NCI-H146 (cell line): Measurements from ENCODE around the gene TENM4.

Experiments
- DNase-seq: peaks from one replicate; lab custom pipeline; 2025; lab: John Stamatoyannopoulos, UW

Gene TENM4

DNA sequence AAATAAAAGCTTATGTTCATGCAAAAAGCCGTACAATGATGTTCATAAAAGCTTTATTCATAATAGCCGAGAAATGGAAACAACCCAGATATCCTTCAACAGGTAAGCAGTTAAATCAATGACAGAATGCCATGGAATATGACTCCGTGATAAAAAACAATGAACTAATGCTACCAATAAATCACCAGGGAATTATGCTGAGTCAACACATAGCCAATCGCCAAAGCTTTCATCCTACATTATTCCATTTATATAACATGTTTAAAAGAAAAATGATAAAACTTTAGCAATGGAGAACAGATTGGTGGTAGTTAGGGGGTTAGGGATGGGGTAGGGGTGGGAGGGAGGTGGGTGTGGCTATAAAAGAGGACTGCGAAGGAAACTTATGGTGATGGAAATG is 356.4 kb downstream of the TENM4 start:
- DNase-seq, result no peak

DNA sequence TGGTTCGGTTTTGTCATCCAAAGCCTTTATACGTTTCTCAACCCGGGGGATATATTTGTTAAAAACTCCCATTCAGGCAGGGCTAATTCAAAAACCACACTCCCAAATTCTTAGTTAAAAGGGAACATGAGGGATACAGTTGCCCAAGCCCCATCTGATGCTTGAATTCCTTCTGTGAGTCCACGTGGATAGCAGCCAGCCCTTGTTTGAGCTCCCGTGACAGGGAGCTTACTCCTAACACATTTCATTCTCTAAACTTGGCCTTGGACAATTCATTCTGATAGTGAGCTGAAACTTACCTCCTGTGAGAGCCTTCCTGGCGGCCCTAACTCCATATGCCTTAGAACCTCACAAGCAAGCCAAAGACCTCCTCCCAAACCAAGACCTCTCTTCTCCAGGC is 357.5 kb downstream of the TENM4 start:
- no peak for DNase-seq

DNA sequence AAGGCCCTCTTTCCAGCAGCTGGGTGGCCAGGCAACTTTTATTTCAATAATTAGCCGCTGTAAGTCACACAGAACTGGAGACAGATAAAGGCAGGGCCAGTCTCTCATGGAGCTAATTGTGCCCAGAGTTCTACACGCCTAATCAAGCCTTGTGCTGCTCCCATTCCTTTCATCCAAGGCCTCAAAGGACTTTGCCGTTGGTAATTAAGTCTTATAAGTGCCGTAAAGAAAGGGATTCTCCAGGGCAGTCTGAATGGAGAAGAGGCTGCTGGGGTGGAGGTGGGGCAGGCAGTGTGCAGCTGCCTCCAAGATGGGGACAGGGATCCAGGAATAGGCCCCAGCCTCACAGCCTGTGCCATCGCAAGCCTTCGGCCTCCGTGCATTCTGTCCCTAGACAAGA is 357.9 kb downstream of the TENM4 start:
- DNase-seq, result no peak

DNA sequence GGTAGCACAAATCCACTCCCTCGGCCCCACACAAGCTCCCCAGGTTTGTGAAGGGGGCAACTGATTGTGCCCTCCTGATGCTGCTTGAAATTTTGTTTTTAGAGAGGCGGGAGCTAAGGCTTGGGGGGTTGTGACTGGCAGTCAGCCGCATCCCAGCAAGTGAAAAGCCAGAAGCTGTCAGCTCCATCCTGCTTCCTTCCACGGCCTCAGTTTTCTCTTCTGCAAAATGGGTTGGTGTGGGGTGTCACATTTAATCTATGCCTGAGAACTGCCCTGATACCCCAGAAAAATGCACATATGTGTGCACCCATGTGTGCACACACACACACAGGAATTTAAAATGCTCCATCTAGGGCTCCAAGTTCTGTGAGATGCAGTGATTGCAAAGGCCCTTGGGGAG is 358.6 kb downstream of the TENM4 start:
- no peak for DNase-seq

DNA sequence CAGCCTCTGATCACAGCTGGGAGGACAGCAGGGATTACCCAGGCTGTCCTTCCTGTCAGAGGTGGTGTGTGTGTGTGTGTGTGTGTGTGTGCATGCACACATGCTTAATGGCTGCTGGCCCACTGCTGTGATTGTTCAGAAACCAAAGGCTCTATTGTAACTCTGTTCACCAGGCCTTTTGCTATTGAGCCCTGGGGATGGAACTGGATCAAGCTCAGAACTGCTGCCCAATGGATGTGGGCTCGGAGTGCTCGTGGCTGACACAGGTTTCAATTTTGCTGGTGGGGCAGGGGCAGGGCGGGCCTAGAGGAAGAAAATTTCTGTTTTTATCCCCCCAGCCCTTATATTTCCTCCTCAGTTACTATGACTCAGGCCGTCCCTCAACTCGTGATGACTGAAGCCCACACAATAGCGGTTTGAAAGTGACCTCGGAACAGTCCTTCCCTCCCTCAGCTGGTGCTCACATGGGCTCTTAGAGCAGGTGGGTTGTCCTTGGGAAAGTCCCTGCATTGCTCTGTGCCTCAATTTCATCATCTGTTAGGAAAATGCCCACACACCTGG is 359.3 kb downstream of the TENM4 start:
- peak; percentile 24 for DNase-seq

DNA sequence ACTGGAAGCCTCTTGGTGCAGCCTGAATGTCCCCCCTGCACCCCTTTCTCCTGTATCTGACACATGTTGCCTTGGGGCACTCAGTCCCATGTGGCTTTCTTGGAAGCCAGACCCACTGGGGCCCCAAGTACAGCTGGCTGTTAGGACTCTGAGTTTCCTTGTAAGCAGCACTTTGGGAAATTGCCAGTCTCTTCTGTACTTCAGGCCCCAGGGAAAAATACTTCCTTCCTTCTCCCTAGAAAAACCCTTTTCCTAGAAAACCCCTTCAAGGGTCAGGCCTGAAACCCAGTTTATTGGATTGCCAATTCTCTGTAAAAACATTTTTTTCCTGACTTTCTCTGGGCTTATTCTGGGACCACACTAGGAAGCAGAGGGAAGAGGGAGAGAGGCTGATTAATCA is 360.3 kb downstream of the TENM4 start:
- no peak for DNase-seq

DNA sequence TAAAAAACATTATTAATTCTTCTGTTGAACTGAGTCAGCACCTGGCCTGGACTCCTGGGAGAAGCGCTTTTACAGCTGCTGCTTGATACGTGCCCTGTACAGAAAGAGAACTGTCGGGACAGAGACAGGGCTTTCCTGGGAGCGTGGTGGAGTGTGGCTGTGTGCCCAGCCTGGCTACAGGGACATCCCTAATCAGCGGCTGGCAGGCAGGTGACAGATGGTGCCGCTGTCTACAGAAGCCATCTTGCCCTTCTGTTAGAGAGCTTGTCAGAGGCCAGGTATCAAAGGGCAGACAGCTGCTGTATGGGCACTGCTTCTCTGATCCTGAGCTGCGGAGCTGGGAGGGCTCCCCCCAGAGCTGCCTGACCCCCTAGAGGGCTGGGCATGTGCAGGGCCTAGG is 361.8 kb downstream of the TENM4 start:
- peak; percentile 45 for DNase-seq

DNA sequence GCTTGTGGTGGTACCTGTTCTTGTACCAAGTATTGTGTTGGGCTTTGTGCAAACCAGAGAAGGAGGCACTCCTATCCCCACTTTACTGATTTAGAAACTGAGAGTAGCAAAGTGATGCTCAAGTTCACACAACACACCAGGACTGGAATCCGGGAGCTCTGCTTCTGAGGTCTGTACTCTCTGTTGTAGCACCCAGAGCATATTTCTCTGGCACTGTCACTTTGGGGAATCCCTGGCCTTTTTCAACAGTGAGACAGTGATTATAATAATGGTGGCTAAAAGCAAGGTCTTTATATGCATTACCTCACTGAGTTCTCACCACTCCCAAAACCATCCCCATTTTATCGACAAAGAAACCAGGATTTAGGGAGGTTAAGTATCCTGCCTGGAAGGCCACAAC is 362.4 kb downstream of the TENM4 start:
- no peak for DNase-seq

DNA sequence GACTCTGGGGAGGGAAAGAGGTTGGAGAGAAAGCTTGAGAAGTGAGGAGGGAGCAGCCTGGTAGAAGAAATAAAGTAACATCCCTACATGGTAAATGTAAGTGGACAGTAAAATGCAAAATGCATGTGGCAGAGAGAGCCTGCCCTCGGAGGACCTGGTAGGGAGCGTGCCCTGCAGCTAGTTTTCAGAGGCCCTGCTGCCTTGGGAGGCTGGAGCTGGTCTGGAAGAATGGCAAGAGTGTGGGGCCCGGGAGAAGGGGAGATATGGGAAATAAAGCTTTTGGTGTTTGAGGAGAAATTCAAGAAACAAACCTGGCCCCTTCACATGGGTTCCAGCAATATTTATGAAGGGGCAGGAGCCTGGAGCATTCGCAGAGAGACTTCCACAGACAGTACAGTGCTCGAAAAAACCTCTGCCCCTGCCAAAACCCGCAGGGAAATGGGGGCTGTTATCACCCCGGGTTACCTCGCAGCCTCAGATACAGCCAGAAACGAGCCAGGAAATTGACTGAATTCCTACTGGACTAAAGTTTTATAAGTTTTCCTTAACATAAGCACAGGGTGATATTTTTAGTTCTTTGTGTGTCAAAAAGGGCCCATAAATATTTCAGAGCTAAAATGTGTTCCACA is 363.0 kb downstream of the TENM4 start:
- DNase-seq, result no peak

DNA sequence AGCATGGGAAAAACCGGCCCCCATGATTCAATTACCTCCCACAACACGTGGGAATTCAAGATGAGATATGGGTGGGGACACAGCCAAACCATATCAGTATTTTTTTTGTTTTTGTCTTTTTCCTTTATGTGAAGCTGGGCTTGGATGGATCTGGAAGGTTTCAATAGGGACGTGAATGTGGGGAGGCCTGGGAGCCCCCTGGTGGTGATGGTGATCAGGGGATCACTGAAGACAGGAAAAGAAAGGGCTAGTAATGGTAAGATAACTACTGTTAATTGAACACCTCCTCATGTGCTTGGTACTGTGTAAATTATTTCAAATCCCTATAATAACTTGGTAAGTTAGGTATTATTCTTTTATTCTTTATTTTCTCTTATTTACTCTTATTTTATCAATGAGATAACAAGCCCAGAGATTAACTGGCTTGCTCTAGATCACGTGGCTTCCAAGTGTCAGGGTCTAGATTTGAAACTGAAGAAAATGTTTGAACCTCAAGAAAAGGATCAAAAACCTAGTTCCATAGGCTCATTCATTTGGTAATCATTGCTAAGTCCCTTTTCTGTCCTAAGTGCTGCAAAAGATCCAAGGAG is 364.2 kb downstream of the TENM4 start:
- peak; percentile 33 for DNase-seq

DNA sequence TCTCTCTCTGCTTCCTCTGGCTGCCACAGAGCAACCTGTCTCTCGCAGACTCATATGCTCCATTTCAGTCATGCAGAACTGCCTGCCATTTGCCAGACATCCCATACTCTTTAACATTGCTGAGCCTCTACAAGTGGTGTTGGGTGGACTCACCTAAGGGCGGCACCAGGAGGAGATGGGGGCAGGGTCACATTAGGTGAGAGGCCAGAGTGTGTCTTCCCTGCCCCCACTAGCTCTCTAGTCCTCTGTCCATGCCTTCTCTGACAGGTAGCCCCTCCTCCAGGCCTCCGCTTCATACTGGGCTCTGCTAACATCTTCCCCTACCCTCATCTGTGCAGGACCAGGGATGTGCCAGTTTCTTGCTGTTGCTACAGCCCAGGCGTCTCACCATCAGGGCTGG is 366.3 kb downstream of the TENM4 start:
- no peak for DNase-seq

DNA sequence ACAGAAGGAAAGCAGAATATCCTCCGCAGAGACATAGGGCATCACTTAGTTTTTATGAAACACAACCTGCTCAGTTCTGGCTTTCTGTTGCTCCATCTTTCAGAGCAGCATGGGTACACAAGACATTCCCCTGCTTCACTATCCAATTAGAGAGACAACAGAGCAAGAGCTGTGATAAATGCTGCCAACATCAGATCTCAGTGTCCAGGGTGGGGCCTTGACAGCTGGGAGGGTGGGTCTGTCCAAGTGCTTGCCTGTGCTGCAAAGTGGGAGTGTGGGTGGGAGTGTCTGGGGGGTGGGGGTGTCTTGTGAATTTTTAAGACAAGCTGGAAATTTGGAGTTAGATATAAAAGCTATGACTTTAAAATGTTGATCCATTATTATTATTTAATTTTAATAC is 369.6 kb downstream of the TENM4 start:
- DNase-seq, result no peak

DNA sequence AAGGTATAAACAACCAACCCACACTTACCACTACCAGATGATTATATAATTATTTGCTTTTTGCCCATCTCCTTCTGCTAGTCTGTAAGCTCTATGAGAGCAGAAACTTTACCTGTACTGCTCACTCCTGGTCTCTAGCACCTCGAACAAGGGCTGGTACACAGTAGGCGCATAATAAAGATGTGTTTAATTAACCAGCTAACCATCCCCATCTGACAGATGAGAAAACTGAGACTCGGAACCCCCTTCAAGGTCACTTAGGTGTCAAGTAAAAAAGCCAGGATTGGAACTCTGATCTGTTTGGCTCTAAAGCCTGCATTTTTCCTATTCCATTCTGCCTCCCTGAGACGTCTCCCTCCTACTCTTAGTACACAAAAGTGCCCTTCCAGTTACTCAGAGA is 370.3 kb downstream of the TENM4 start:
- DNase-seq, result no peak

DNA sequence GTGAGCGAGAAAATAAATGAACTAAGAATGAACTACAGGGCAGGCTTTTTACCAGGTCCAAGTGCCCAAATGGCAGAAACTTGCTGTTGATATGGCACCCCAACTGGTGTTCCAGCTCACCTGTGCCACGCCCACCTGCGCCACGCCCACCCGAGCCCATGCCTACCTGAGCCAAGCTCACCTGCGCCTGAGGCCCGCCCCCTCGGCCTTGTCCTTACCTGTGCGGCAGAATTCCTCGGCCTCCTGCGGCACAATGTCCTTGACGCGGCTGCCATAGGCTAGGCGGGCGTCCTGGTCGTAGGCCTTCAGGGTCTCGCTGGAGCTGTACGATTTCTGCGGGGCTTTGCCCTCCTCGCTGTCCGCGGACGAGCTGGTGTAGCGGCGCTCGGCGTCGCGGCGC is 371.3 kb downstream of the TENM4 start:
- DNase-seq, result no peak

DNA sequence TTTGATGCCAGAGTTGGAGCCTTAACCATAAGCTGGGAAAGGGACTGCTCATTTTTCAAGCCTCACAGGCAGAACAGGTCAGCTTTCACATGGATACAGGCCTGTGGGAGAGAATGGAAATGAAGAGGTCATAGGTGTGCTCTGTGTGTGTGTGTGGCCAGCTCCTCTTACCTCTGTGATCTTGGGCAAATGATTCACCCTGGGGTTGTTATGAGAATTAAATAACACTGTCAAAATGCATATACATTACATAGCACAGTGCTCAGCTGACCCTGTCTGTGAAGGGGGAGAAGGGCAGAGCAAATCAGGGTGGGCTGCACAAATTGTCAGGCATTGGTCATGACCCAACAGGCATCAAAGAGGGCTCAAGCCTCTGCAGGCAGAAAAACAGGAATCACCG is 372.5 kb downstream of the TENM4 start:
- DNase-seq, result no peak

DNA sequence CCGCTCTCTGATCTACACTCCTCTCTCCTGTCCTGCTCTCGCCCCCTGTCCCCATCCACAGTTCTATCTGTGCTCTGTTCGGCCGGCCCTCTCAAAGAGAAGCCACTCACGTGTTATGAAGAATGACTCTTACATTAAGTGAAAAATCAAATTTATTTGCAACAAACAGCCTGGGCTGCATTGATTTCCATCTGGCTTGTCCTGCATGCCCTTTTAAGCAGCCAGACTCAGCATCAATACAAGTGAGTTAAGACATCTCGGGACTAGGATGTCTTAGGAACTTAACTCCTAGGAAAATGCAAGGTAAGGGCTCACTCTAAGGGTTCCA is 373.5 kb downstream of the TENM4 start:
- no peak for DNase-seq

DNA sequence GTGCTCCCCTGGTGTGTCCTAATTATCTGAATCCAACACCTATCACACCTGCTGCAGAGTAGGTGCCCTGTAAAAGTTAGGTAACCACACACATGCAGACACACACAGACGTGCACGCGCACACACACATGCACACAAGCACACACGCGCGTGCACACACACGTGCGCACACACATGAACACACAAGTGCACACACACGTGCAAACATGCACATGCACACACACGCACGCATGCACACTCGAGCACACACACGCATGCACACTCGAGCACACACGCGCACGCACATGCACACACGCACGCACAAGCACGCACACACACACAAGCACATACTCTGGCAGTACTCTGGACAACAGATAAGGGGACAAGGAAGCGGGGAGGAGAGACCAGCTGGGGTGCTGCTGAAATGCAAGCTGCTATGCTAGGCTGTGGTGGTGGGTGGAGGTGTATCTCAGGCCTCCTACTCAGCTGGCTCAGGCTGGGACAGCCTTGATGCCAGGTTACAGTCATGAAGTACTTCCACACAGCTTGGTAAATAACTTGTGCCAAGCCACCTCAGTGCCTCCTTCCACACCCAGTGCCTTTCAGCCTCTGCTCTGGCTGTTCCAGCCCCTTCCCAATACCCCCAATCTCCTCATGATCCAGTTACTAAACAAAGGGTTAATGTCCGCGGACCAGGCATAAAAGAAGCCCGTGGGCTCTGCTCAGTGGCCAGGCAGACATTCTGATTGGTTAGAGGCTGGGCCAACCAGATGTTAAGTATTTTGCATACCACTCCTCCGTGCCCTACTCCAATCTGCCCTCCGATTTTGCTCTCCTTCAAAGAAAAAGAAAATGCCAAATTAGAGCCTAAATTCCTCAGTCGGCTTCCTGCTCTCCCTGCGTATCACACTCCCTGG is 374.1 kb downstream of the TENM4 start:
- DNase-seq, result no peak

DNA sequence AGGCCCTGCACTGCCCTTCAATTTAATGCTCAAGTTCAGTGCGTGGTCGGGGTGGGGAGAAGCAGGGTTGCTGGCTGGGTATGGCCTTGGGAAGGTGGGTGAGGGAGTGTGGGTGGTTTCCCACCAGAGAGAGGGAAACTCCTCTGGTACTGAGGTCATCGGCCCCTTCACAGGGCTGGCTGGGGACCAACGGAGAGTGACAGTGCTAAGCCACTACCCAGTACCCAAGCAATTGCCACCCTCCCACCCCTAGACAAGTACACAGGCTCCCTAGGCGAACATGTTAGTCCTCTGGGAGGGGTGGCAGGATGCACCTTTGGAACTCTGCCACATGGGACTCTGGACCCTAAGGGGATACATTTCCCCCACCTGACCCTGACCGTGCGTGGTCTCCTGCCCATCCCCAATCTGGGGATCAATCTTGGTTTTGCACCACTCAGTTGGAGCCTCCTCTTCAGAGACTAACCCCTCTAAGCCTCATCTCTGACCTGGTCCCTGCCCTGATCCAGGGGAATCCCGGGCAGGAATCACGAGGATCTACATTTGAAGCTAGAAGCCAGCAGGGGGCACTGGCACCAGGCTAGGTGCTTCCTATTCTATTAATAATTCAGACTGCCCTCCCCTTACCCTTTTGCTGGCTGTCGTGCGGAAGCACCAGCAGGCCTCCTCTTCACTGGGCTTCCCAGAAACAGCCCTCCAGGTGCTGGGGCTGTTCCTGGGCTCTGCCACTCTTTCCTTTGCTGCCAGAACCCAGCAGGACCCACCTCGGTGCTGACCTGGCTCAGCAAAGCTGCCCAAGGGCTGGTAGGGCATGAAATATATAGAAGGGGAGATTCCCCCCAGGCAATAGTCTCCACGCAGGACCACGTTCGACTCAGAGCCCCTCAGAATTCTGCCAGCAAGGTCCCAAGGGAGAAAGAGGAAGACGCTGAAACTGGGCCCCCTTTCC is 377.7 kb downstream of the TENM4 start:
- DNase-seq, result peak; percentile 60

DNA sequence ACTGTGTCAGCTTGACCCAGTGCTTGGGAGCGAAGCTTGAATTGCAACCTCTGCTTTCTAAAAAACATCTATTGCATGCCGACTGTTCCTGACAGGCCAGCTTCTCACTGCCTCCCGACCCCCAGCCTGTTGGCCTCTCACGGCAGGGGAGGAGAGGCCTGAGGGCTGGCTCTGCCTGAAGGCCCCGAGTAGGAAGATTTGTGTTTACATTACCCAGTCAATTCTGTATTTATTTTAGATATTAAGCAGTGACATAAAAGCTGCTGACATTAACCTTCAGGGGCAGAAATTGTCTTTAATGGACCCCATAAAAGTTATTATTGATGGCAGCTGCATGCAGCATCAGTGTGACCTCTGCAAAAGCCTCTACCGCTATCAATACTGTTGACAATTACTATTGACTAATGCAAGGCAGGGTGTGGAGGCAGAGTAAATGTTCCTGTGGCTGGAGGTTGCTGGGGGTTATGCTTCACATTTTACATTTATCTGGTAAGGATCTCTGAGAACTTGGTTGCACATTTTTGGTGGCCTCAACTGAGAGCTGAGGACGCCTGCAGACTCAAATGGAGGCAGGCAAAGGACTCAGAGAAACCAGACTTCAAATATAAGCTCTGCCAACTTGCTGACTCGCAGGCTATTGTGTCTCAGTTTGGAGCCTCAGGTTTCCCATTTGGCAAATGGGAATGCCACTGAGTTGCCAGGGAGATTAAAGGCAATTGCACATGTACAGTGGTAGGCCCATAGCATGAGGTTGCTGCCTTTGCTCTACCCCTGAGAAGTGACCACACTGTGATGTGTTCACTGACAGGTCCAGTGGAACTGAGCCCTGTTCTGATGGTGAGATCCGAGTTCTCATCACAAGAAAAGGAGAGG is 380.5 kb downstream of the TENM4 start:
- DNase-seq, result peak; percentile 89

DNA sequence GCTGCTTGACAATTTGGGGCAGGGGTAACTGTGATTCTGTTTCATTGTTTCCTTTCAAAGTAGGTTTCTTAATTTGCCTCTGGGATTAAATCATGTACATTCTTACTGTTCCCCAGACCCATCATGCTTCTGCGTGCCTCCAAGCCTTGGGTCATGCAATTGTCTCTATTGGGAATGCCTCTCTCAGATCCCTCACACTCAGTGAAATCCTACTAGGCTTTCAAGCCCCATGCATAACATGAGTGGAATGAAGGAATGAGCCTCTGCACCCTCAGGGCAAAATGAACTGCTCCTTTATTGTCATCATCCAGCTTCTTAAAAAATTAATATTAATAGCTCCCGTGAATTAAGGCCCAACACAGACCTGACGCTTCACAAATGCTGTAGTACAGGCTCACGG is 381.7 kb downstream of the TENM4 start:
- DNase-seq, result no peak
